OCI-LY3 (cell line): Measurements from ENCODE around the gene TBRG4.

Experiments
- EZH2phosphoT487 ChIP-seq: fragments of 200-600 bp; shearing (Covaris generic); IDR thresholded peaks from 2 replicates; pipeline ENCODE4 v1.6.1; 2018; ENCODE audit warnings: antibody characterized with exemption, mixed run types, low read depth
- TF ChIP-seq, protein P1 (sequence below): fragments of 200-600, 300-600 bp; sonication (generic); IDR thresholded peaks from 2 replicates; pipeline ENCODE4 v1.5.1; 2014; ENCODE audit warnings: antibody characterized with exemption, low read length, low read depth

DNA sequence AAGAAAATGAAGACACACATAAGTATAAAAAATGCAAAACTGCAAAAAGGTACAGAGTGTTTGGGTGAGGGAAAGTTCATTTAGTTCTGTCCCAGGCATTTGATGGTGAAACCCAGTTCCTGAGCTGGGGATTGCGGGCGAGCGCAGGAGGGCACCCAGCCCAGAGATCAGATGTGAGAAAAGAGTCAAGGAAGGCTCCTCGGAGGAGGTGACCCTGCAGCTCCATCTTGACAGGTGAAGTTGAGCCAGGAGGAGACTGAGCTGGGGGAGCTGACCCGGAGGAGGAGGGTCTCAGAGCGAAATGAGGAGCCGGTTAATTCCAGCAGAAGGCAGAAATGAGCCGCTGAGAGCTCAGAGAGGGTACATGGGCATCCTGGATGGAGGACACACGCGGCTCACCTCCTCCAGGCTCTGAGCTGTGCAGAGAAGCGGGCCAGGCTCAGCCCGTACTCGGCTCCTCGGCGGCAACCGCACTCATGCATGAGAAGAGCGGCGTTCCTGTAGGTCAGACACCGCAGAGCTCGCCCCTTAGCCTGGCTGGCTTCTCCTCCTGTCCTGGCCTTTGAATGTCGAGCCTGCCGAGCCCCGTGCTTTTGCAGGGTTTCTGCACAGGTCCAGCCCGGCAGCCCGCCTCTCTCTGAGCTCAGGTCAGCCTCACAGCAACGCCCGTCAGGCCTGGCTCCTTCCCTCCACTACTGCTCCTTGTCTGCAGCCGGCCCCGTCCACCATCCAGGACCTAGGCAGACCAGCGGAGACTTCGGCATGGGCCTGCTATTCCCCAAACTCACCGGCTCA is 36.6 kb upstream of the TBRG4 start:
- TF ChIP-seq, protein P1, sequence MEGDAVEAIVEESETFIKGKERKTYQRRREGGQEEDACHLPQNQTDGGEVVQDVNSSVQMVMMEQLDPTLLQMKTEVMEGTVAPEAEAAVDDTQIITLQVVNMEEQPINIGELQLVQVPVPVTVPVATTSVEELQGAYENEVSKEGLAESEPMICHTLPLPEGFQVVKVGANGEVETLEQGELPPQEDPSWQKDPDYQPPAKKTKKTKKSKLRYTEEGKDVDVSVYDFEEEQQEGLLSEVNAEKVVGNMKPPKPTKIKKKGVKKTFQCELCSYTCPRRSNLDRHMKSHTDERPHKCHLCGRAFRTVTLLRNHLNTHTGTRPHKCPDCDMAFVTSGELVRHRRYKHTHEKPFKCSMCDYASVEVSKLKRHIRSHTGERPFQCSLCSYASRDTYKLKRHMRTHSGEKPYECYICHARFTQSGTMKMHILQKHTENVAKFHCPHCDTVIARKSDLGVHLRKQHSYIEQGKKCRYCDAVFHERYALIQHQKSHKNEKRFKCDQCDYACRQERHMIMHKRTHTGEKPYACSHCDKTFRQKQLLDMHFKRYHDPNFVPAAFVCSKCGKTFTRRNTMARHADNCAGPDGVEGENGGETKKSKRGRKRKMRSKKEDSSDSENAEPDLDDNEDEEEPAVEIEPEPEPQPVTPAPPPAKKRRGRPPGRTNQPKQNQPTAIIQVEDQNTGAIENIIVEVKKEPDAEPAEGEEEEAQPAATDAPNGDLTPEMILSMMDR = no peak
- no peak for TF ChIP-seq EZH2phosphoT487
